GM12873 (cell line): Measurements from ENCODE around the gene ATP6V0A4.

Experiments used
- CTCF ChIP-seq: IDR thresholded peaks from 2 replicates; pipeline ENCODE4 v1.5.1; 2012; ENCODE audit warnings: low read depth, mild to moderate bottlenecking, moderate library complexity, low read length, control low read depth; ENCODE audit not compliant: insufficient read depth; ENCODE audit errors: missing control alignments

The ATP6V0A4 gene

GRCh38 chr7:138776166-138776833 is 21.7 kb downstream of the ATP6V0A4 start:
- TF ChIP-seq CTCF: no peak

- no peak for TF ChIP-seq CTCF
Measured at GRCh38 chr7:138773817-138774216, 24.2 kb downstream of the ATP6V0A4 start.

GRCh38 chr7:138773176-138773575 is 24.8 kb downstream of the ATP6V0A4 start:
- TF ChIP-seq CTCF: no peak

GRCh38 chr7:138770904-138771303 is 27.1 kb downstream of the ATP6V0A4 start:
- no peak for TF ChIP-seq CTCF

GRCh38 chr7:138768241-138768640 is 29.8 kb downstream of the ATP6V0A4 start:
- TF ChIP-seq CTCF: no peak

- TF ChIP-seq CTCF: no peak
Measured at GRCh38 chr7:138756591-138757242, 41.3 kb downstream of the ATP6V0A4 start.

- no peak for TF ChIP-seq CTCF
Measured at GRCh38 chr7:138755842-138756590, 42.0 kb downstream of the ATP6V0A4 start.
